GM18508 (cell line): ENCODE measurements around the gene MAIP1.

Source experiments
- ATAC-seq: cut with Tn5 transposase; IDR thresholded peaks from one replicate; pipeline ENCODE4 v1.9.1; 2021; ENCODE audit warnings: moderate number of reproducible peaks; ENCODE audit not compliant: insufficient read depth, unreplicated experiment

Gene MAIP1

GRCh38 chr2:199985625-199986207, 30.3 kb downstream of the MAIP1 start:
- peak; percentile 63 for ATAC-seq

- no peak for ATAC-seq
These were observed 32.2 kb downstream of the MAIP1 start for GRCh38 chr2:199987586-199987985.

GRCh38 chr2:199988151-199988550, 32.8 kb downstream of the MAIP1 start:
- ATAC-seq: no peak

GRCh38 chr2:199989822-199990221, 34.4 kb downstream of the MAIP1 start:
- no peak for ATAC-seq

- no peak for ATAC-seq
These were observed 36.3 kb downstream of the MAIP1 start for GRCh38 chr2:199991691-199992090.

- no peak for ATAC-seq
These were observed 36.9 kb downstream of the MAIP1 start for GRCh38 chr2:199992296-199992695.

GRCh38 chr2:199994371-199994770, 39.0 kb downstream of the MAIP1 start:
- no peak for ATAC-seq

- no peak for ATAC-seq
These were observed 39.5 kb downstream of the MAIP1 start for GRCh38 chr2:199994896-199995295.

- ATAC-seq: no peak
These were observed 41.9 kb downstream of the MAIP1 start for GRCh38 chr2:199997296-199997695.

GRCh38 chr2:199999166-199999565, 43.8 kb downstream of the MAIP1 start:
- no peak for ATAC-seq

GRCh38 chr2:200000444-200001163, 45.2 kb downstream of the MAIP1 start:
- no peak for ATAC-seq

GRCh38 chr2:200003444-200003843, 48.1 kb downstream of the MAIP1 start:
- no peak for ATAC-seq

- ATAC-seq: no peak
These were observed 50.3 kb downstream of the MAIP1 start for GRCh38 chr2:200005675-200006074.

GRCh38 chr2:200007306-200007705, 51.9 kb downstream of the MAIP1 start:
- ATAC-seq: no peak

GRCh38 chr2:200012401-200012800, 57.0 kb downstream of the MAIP1 start:
- ATAC-seq: no peak
